MM.1S (cell line): ENCODE results near the gene PRDM1.

Experiments
- EZH2 ChIP-seq: fragments of 300-600 bp; sonication (generic); optimal IDR thresholded peaks from 2 replicates; pipeline ENCODE3; 2017; ENCODE audit warnings: low read depth, mild to moderate bottlenecking, antibody characterized with exemption, low read length, mixed read lengths
- EZH2phosphoT487 ChIP-seq: fragments of 300-600 bp; sonication (generic); IDR thresholded peaks from 2 replicates; pipeline ENCODE4 v1.6.1; 2018; ENCODE audit warnings: antibody characterized with exemption, low read length
- TF ChIP-seq, protein P1 (sequence below): fragments of 300-600 bp; sonication (generic); IDR thresholded peaks from 2 replicates; pipeline ENCODE4 v1.5.1; 2016; ENCODE audit warnings: antibody characterized with exemption, low read length, mixed read lengths

GRCh38 chr6:106126482-106126881 is 40.3 kb downstream of the PRDM1 start:
- TF ChIP-seq, protein P1, sequence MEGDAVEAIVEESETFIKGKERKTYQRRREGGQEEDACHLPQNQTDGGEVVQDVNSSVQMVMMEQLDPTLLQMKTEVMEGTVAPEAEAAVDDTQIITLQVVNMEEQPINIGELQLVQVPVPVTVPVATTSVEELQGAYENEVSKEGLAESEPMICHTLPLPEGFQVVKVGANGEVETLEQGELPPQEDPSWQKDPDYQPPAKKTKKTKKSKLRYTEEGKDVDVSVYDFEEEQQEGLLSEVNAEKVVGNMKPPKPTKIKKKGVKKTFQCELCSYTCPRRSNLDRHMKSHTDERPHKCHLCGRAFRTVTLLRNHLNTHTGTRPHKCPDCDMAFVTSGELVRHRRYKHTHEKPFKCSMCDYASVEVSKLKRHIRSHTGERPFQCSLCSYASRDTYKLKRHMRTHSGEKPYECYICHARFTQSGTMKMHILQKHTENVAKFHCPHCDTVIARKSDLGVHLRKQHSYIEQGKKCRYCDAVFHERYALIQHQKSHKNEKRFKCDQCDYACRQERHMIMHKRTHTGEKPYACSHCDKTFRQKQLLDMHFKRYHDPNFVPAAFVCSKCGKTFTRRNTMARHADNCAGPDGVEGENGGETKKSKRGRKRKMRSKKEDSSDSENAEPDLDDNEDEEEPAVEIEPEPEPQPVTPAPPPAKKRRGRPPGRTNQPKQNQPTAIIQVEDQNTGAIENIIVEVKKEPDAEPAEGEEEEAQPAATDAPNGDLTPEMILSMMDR, result no peak
- TF ChIP-seq EZH2 (no peak), EZH2phosphoT487 (no peak)
